HepG2 (cell line): Measurements from ENCODE around the gene ECSIT. TPM values are rescaled to one million over a fixed set of nuclear protein-coding genes. Genes with fewer than 3 reads are reported as not detected.

Experiments
- AHR ChIP-seq: IDR thresholded peaks from 2 replicates; pipeline ENCODE4 v1.6.1; 2018; ENCODE audit warnings: missing genetic modification reagents, missing compliant biosample characterization
- AKAP8 ChIP-seq: sonication (generic); formaldehyde crosslinking; IDR thresholded peaks from 2 replicates; pipeline ENCODE4 v1.5.1; 2020; ENCODE audit warnings: mild to moderate bottlenecking, missing genetic modification reagents
- ARNT2 ChIP-seq: sonication (generic); formaldehyde crosslinking; IDR thresholded peaks from 2 replicates; pipeline ENCODE4 v1.8.0; 2022; ENCODE audit warnings: mild to moderate bottlenecking, low read depth, missing genetic modification reagents, moderate library complexity
- ATF1 ChIP-seq: IDR thresholded peaks from 2 replicates; pipeline ENCODE4 v1.6.1; 2016; ENCODE audit warnings: mild to moderate bottlenecking, control low read depth
- ELF3 ChIP-seq: IDR thresholded peaks from 2 replicates; pipeline ENCODE4 v1.6.1; 2016; ENCODE audit warnings: missing genetic modification reagents, missing compliant biosample characterization
- ELF4 ChIP-seq: sonication (generic); formaldehyde crosslinking; IDR thresholded peaks from 2 replicates; pipeline ENCODE4 v1.5.0; 2020; ENCODE audit warnings: missing genetic modification reagents, mild to moderate bottlenecking, moderate library complexity, borderline replicate concordance
- FOXA1 ChIP-seq, 2 experiments: fragments of 450-650 bp in 1 of 2; sonication (generic) in 1 of 2; formaldehyde crosslinking in 1 of 2; IDR thresholded peaks; 2 replicates each; pipeline versions ENCODE4 v1.4.0 to v1.6.1; 2016 to 2020; ENCODE audit warnings: missing genetic modification reagents in 1 of 2
- HES4 ChIP-seq: sonication (generic); formaldehyde crosslinking; IDR thresholded peaks from 2 replicates; pipeline ENCODE4 v1.9.0; 2021; ENCODE audit warnings: mild to moderate bottlenecking, missing genetic modification reagents, borderline replicate concordance
- KLF15 ChIP-seq: sonication (generic); formaldehyde crosslinking; IDR thresholded peaks from 2 replicates; pipeline ENCODE4 v1.8.1; 2023; ENCODE audit warnings: borderline replicate concordance, mild to moderate bottlenecking, inconsistent platforms, missing genetic modification reagents, mixed read lengths
- PAX8 ChIP-seq: sonication (generic); formaldehyde crosslinking; IDR thresholded peaks from 2 replicates; pipeline ENCODE4 v1.8.0; 2022; ENCODE audit warnings: mild to moderate bottlenecking, missing genetic modification reagents, borderline replicate concordance
- PHB2 ChIP-seq: fragments of 450-650 bp; IDR thresholded peaks from 2 replicates; pipeline ENCODE4 v1.6.1; 2018; ENCODE audit not compliant: partially characterized antibody
- PHF5A ChIP-seq: IDR thresholded peaks from one replicate; pipeline ENCODE4 v1.6.1; 2018; ENCODE audit warnings: low read depth, missing genetic modification reagents; ENCODE audit not compliant: unreplicated experiment
- POGZ ChIP-seq: sonication (generic); formaldehyde crosslinking; IDR thresholded peaks from 2 replicates; pipeline ENCODE4 v1.4.0; 2020; ENCODE audit warnings: mild to moderate bottlenecking, missing genetic modification reagents
- POLR2AphosphoS5 ChIP-seq: IDR thresholded peaks from 2 replicates; pipeline ENCODE4 v1.6.1; 2012; ENCODE audit warnings: low read depth, low read length
- POLR2G ChIP-seq: fragments of 200-400 bp; formaldehyde crosslinking; IDR thresholded peaks from 2 replicates; pipeline ENCODE4 v1.6.1; 2018; ENCODE audit warnings: mild to moderate bottlenecking, low read depth, low read length, moderate library complexity
- SIX1 ChIP-seq: sonication (generic); formaldehyde crosslinking; IDR thresholded peaks from 2 replicates; pipeline ENCODE4 v1.4.0; 2020; ENCODE audit warnings: missing genetic modification reagents, borderline replicate concordance
- SNAI1 ChIP-seq: sonication (generic); formaldehyde crosslinking; IDR thresholded peaks from 2 replicates; pipeline ENCODE4 v1.5.0; 2020; ENCODE audit warnings: mild to moderate bottlenecking, missing genetic modification reagents, borderline replicate concordance
- SOX13 ChIP-seq, 3 experiments: fragments of 450-650 bp in 1 of 3; sonication (generic) in 1 of 3; formaldehyde crosslinking in 1 of 3; IDR thresholded peaks in 2 of 3; conservative IDR thresholded peaks in 1 of 3; 2 replicates each; pipeline versions ENCODE4 v1.5.0 to v1.6.1; 2016 to 2020; ENCODE audit warnings: antibody characterized with exemption in 1 of 3, mild to moderate bottlenecking in 1 of 3, missing compliant biosample characterization in 1 of 3, missing genetic modification reagents in 1 of 3, moderate library complexity in 1 of 3
- TFAP4 ChIP-seq: sonication (generic); IDR thresholded peaks from 2 replicates; pipeline ENCODE4 v1.6.1; 2016; ENCODE audit warnings: low read depth, borderline replicate concordance
- ZBTB25 ChIP-seq: IDR thresholded peaks from 2 replicates; pipeline ENCODE4 v1.6.1; 2018; ENCODE audit warnings: missing genetic modification reagents
- ZKSCAN8 ChIP-seq: IDR thresholded peaks from 2 replicates; pipeline ENCODE4 v1.6.1; 2016; ENCODE audit warnings: borderline replicate concordance, missing genetic modification reagents, missing compliant biosample characterization
- ZNF20 ChIP-seq: sonication (generic); formaldehyde crosslinking; IDR thresholded peaks from 2 replicates; pipeline ENCODE4 v1.4.0; 2020; ENCODE audit warnings: mild to moderate bottlenecking, moderate library complexity, missing genetic modification reagents
- ZNF260 ChIP-seq: sonication (generic); formaldehyde crosslinking; IDR thresholded peaks from 2 replicates; pipeline ENCODE4 v1.4.0; 2020; ENCODE audit warnings: missing genetic modification reagents, low read depth, mild to moderate bottlenecking, borderline replicate concordance
- ZNF362 ChIP-seq: sonication (generic); formaldehyde crosslinking; IDR thresholded peaks from 2 replicates; pipeline ENCODE4 v1.4.0; 2020; ENCODE audit warnings: missing genetic modification reagents, mild to moderate bottlenecking, borderline replicate concordance
- ZNF543 ChIP-seq: sonication (generic); formaldehyde crosslinking; IDR thresholded peaks from 2 replicates; pipeline ENCODE4 v1.4.0; 2020; ENCODE audit warnings: mild to moderate bottlenecking, missing genetic modification reagents
- ZNF549 ChIP-seq: sonication (generic); formaldehyde crosslinking; IDR thresholded peaks from 2 replicates; pipeline ENCODE4 v1.5.0; 2020; ENCODE audit warnings: missing genetic modification reagents
- ZNF564 ChIP-seq: sonication (generic); formaldehyde crosslinking; IDR thresholded peaks from 2 replicates; pipeline ENCODE4 v1.8.1; 2023; ENCODE audit warnings: mild to moderate bottlenecking, missing genetic modification reagents
- polyA plus RNA-seq, 8 experiments: library from polyadenylated mRNA; depleted of rRNA in 3 of 8; stranded (reverse) in 7 of 8; unstranded in 1 of 8; fragments of >200 nt; fragmentation: Illumina TruSeq in 4 of 8; extraction: Trizol in 4 of 8; gene quantifications; 2 replicates each; pipeline versions ENCODE4 v1.2.1 to v1.2.3, GENCODE V29; 2011 to 2016; ENCODE audit warnings: low read depth in 4 of 8, missing spikeins in 1 of 8, mixed read lengths in 1 of 8; ENCODE audit not compliant: insufficient read depth in 1 of 8
- total RNA-seq, 5 experiments: library from RNA; depleted of rRNA; stranded (reverse); fragments of >200 nt; fragmentation: Illumina TruSeq; extraction: Trizol; gene quantifications; 2 replicates each; pipeline ENCODE4 v1.2.3, GENCODE V29; 2016; ENCODE audit warnings: low read depth in 1 of 5

Gene ECSIT
- total and polyA plus RNA-seq, 2 of the 13 experiments (the other 11 are each of a cell fraction or from before 2014, with no cell fraction given) = 36.4 to 62.3 TPM

- TF ChIP-seq SOX13 (IDR thresholded peaks at IDR 0.05) = no peak
- TF ChIP-seq SOX13 (CRISPR knock-in tag; conservative IDR thresholded peaks at IDR 0.05 in 1 of 2, IDR thresholded peaks at IDR 0.05 in 1 of 2) = no peak
- TF ChIP-seq ARNT2 (CRISPR knock-in tag) = no peak
- no peak for TF ChIP-seq ZNF564 (CRISPR knock-in tag)
- TF ChIP-seq ZNF20 (CRISPR knock-in tag) = no peak
- TF ChIP-seq KLF15 (CRISPR knock-in tag) = no peak
- peak; percentile 52 for TF ChIP-seq ZBTB25 (CRISPR knock-in tag)
- peak; percentile 52; the same call in 1 of the 2 replicates for TF ChIP-seq TFAP4
- no peak for TF ChIP-seq PHF5A (CRISPR knock-in tag)
- TF ChIP-seq ZNF362 (CRISPR knock-in tag) = no peak; the same call in 1 of the 2 replicates
- TF ChIP-seq POLR2G = peak; percentile 95
- TF ChIP-seq SNAI1 (CRISPR knock-in tag) = no peak
- TF ChIP-seq PAX8 = no peak
- TF ChIP-seq PHB2 = no peak
- TF ChIP-seq HES4 = no peak
- TF ChIP-seq POGZ = peak; percentile 54; the same call in 1 of the 2 replicates
- peak; percentile 69; the same call in 1 of the 2 replicates for TF ChIP-seq ELF3 (CRISPR knock-in tag)
- TF ChIP-seq ZKSCAN8 (CRISPR knock-in tag) = no peak
- TF ChIP-seq ZNF543 (CRISPR knock-in tag) = peak; percentile 74; the same call in 1 of the 2 replicates
- peak; percentile 11; the same call in 1 of the 2 replicates for TF ChIP-seq ELF4
- TF ChIP-seq ATF1 = no peak
- no peak for TF ChIP-seq ZNF260
- TF ChIP-seq FOXA1 (IDR thresholded peaks at IDR 0.05) = peak; percentile 75
- peak; percentile 100 for TF ChIP-seq FOXA1 (CRISPR knock-in tag; IDR thresholded peaks at IDR 0.05)
- TF ChIP-seq AKAP8 (CRISPR knock-in tag) = 0 out of 2 replicates have a peak, but pooled peaks have one; percentile 33
- no peak for TF ChIP-seq AHR (CRISPR knock-in tag)
- no peak for TF ChIP-seq ZNF549 (CRISPR knock-in tag)
- no peak for TF ChIP-seq SIX1 (CRISPR knock-in tag)
- TF ChIP-seq POLR2AphosphoS5 = peak; percentile 98
These were observed 30.2 kb upstream of the ECSIT start, which contains the start of gene ELOF1 (continued) for GRCh38 chr19:11558881-11559828.
